K562 (cell line): ENCODE measurements around the gene FBXW10. TPM values are rescaled to one million over a fixed set of nuclear protein-coding genes. Genes with fewer than 3 reads are reported as not detected.
"Not testable (repeated sequence)": the region's sequence is repeated elsewhere in the genome, so short reads cannot be mapped to it uniquely, and the experiment has no call there.

Experiments
- ATAC-seq: fragments of 200-7000 bp; cut with Tn5 transposase; 3 replicates; pipeline ENCODE4 v1.9.1; 2020; ENCODE audit warnings: moderate library complexity
- BruUV-seq: library from RNA; stranded (reverse); fragments of 400-500 nt; replicated peaks from 2 replicates; lab custom pipeline; 2021; lab: Mats Ljungman, UMichigan
- CTCF ChIA-PET: fragments of 300-600 bp; formaldehyde crosslinking; extraction: SDS; loops from one replicate; lab custom pipeline; 2021; ENCODE audit warnings: low intra/inter-chr PET ratio; lab: Yijun Ruan, JAX
- POLR2A ChIA-PET: fragments of 300-600, 350-650 bp; sonication (Branson Sonifier 250); formaldehyde crosslinking; extraction: SDS; loops from one replicate; lab custom pipeline; 2021; ENCODE audit warnings: antibody characterized with exemption, inconsistent platforms; lab: Yijun Ruan, JAX
- DNase-seq, 4 experiments: peaks; one replicate each; pipeline versions ENCODE4 v3.0.0 to v3.0.0-alpha.2; 2011 to 2018; ENCODE audit warnings: low spot score in 3 of 4, mixed read lengths in 3 of 4; ENCODE audit errors: extremely low read depth in 1 of 4
- FAIRE-seq: peaks from 2 replicates; lab custom pipeline; 2011; peaks lifted over from hg19 to GRCh38; lab: Jason Lieb, UNC
- H2AFZ ChIP-seq: 2 replicates; pipeline ENCODE4 v1.6.0; 2011; ENCODE audit warnings: low read depth, low read length, control low read depth, inconsistent platforms
- H3K27ac ChIP-seq: fragments of 200-600 bp; 3 replicates; pipeline ENCODE4 v1.8.0; 2011; ENCODE audit warnings: low read depth, mild to moderate bottlenecking, control low read depth, inconsistent platforms, low read length, moderate library complexity, mixed read lengths; ENCODE audit errors: extremely low read depth
- H3K27me3 ChIP-seq, 2 experiments: fragments of 300-600 bp in 1 of 2; 2 replicates in 1 of 2; 3 replicates in 1 of 2; pipeline versions ENCODE4 v1.6.0 to v1.8.0; 2011; ENCODE audit warnings: inconsistent platforms in 2 of 2, low read length in 2 of 2, mild to moderate bottlenecking in 1 of 2, mixed read lengths in 1 of 2, moderate library complexity in 1 of 2; ENCODE audit not compliant: control insufficient read depth in 2 of 2, insufficient read depth in 2 of 2
- H3K36me3 ChIP-seq: fragments of 300-600 bp; 3 replicates; pipeline ENCODE4 v1.8.0; 2011; ENCODE audit warnings: mild to moderate bottlenecking, low read length, inconsistent platforms; ENCODE audit not compliant: control insufficient read depth, insufficient read depth
- H3K4me1 ChIP-seq, 2 experiments: fragments of 200-600 bp in 1 of 2; replicated peaks in 1 of 2; 2 replicates in 1 of 2; 3 replicates in 1 of 2; pipeline versions ENCODE4 v1.5.1 to v1.8.0; 2011; ENCODE audit warnings: inconsistent platforms in 2 of 2, low read length in 2 of 2, mild to moderate bottlenecking in 1 of 2, mixed read lengths in 1 of 2, moderate library complexity in 1 of 2; ENCODE audit not compliant: control insufficient read depth in 2 of 2, insufficient read depth in 2 of 2
- H3K4me2 ChIP-seq: 2 replicates; pipeline ENCODE4 v1.6.1; 2011; ENCODE audit warnings: low read length, control low read depth, inconsistent platforms, mixed read lengths; ENCODE audit not compliant: insufficient read depth
- H3K4me3 ChIP-seq: fragments of 200-600 bp; sonication (generic), shearing (Covaris generic); 2 replicates; pipeline ENCODE4 v1.5.1; 2016; ENCODE audit warnings: control low read depth, inconsistent platforms
- H3K79me2 ChIP-seq: fragments of 200-600 bp; 3 replicates; pipeline ENCODE4 v1.8.0; 2011; ENCODE audit warnings: low read length, inconsistent platforms; ENCODE audit not compliant: control insufficient read depth, insufficient read depth
- H3K9ac ChIP-seq, 2 experiments: 2 replicates each; pipeline versions ENCODE4 v1.6.0 to v1.6.1; 2011; ENCODE audit warnings: low read depth in 2 of 2, low read length in 2 of 2, control low read depth in 1 of 2, inconsistent platforms in 1 of 2, mild to moderate bottlenecking in 1 of 2, mixed read lengths in 1 of 2; ENCODE audit not compliant: insufficient read depth in 1 of 2
- H3K9me1 ChIP-seq: one replicate; pipeline ENCODE4 v1.6.0; 2011; ENCODE audit warnings: inconsistent platforms, mild to moderate bottlenecking, low read length, moderate library complexity; ENCODE audit not compliant: control insufficient read depth, insufficient read depth
- H3K9me3 ChIP-seq: replicated peaks from 2 replicates; pipeline ENCODE4 v1.5.1; 2011; ENCODE audit warnings: low read depth, low read length, inconsistent platforms; ENCODE audit not compliant: control insufficient read depth, insufficient read depth
- H4K20me1 ChIP-seq: replicated peaks from 2 replicates; pipeline ENCODE4 v1.6.1; 2011; ENCODE audit warnings: low read length, inconsistent platforms, mixed read lengths; ENCODE audit not compliant: control insufficient read depth, insufficient read depth
- C11orf30 ChIP-seq: fragments of 450-650 bp; IDR thresholded peaks from 2 replicates; pipeline ENCODE4 v1.6.1; 2016; ENCODE audit warnings: low read depth, mild to moderate bottlenecking
- CBFA2T3 ChIP-seq: fragments of 450-650 bp; IDR thresholded peaks from 2 replicates; pipeline ENCODE4 v1.6.1; 2017
- WGBS: fragments of 100-300 bp; shearing (Covaris generic); methylation state at CpG from one replicate; pipeline ENCODE4 v1.1.6; 2016; ENCODE audit warnings: low coverage, mixed read lengths; ENCODE audit not compliant: insufficient coverage; ENCODE audit errors: missing lambda C conversion rate; 5-methylcytosine and 5-hydroxymethylcytosine counted together
- in situ Hi-C: fragments of 300-500 bp; cut with MboI; formaldehyde crosslinking; loops from 4 replicates; pipeline ENCODE4 v1.15.0; 2018; ENCODE audit warnings: inconsistent platforms, mixed read lengths
- intact Hi-C: fragments of 100-400 bp; cut with micrococcal nuclease; formaldehyde crosslinking; loops from 2 replicates; pipeline ENCODE4 v1.14.2; 2022
- polyA plus RNA-seq, 8 experiments: library from polyadenylated mRNA; depleted of rRNA in 4 of 8; stranded (reverse) in 5 of 8; unstranded in 3 of 8; fragments of >200 nt; fragmentation: Nextera tagmentation in 2 of 8; fragmentation: Illumina TruSeq in 1 of 8; extraction: Ambion mirVana in 2 of 8; extraction: Trizol in 1 of 8; gene quantifications; 2 replicates each; pipeline versions ENCODE4 v1.2.1 to v1.2.3, GENCODE V29; 2011 to 2014; ENCODE audit warnings: inconsistent platforms in 1 of 8, missing spikeins in 1 of 8
- total RNA-seq, 7 experiments: library from RNA; depleted of rRNA in 6 of 7; stranded (reverse); fragments of >200 nt in 6 of 7; fragmentation: Illumina TruSeq in 2 of 7; extraction: Trizol in 2 of 7; gene quantifications; 2 replicates each; pipeline versions ENCODE4 v1.2.1 to v1.2.3, GENCODE V29; 2011 to 2021; ENCODE audit warnings: low replicate concordance in 1 of 7

FBXW10 gene
- total and polyA plus RNA-seq, 9 of the 15 experiments (the other 6 are each of a cell fraction or from before 2014, with no cell fraction given), result not detected

DNA sequence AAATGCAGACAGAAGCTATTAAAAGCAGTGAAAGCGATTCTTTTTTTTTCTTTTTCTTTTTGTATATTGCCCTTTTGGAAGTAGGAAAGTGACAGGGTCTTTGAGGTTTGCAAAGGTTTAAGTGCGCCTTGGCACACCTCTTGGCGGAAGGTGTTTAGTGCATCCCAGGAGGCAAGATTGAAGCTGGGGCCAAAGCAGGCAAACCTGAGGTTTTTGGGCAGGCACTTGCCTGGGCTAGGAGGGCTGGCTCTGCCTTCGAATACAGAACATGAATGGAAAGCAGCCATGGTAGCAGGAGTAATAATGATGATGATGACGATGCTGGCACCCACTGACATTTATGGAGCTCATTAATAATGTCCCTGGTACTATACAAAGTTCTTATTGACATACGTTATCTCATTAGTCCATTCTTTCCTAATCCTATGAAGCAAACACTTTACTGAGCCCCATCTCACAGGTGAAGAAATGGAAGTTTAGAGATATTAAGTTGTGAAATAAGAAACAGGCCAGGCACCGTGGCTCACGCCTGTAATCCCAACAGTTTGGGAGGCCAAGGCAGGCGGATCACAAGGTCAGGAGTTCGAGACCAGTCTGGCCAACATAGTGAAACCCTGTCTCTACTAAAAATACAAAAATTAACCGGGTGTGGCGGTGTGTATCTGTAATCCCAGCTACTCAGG, 24.3 kb upstream of the FBXW10 start:
- in situ Hi-C loops, H3K36me3 ChIP-seq, H3K4me1 ChIP-seq, BruUV-seq, H3K79me2 ChIP-seq, H3K9ac ChIP-seq, H2AFZ ChIP-seq, H3K27ac ChIP-seq, H3K27me3 ChIP-seq, ATAC-seq, intact Hi-C loops, H3K4me2 ChIP-seq, H4K20me1 ChIP-seq, DNase-seq, CTCF ChIA-PET, FAIRE-seq, H3K9me3 ChIP-seq, H3K9me1 ChIP-seq, POLR2A ChIA-PET, H3K4me3 ChIP-seq: not testable (repeated sequence)
- 32% methylated on average over 5 of the region's 12 CpGs for WGBS

DNA sequence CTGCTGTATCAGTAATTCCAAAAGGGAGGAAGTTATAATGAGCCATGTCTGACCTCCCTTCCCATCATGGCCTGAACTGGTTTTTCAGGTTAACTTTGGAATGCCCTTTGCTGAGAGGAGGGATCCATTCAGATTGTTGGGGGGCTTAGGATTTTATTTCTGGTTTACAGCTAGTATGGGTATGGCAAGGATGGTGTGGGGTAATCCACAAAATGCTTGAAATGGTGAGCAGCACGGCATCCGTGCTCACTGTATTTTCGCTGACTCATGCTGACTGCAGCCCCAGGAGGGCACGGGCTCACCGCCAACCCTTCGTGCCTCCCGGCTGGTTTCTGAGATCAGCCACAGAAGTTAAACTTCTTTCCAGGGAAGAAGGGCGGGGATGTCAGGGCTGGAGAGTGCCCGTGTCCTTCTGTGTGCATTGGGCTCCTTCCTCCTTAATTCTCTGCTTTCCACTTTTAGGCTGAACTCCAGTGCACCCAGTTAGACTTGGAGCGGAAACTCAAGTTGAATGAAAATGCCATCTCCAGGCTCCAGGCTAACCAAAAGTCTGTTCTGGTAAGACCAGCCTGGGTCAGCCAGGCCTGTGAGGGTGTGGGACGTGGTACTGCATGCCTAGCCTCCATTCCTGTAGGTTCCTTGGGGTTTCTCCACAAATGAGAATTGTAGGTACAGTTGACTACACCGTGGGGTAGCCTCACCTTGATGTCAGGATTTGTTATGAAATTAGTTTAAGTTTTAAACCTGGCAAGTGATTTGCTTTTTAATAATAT, 21.9 kb upstream of the FBXW10 start:
- H3K9me1 ChIP-seq, BruUV-seq, CTCF ChIA-PET, DNase-seq, H2AFZ ChIP-seq, H3K4me1 ChIP-seq, POLR2A ChIA-PET, intact Hi-C loops, H3K9ac ChIP-seq, H3K27ac ChIP-seq, H3K4me3 ChIP-seq: not testable (repeated sequence)
- ATAC-seq (peak; percentile 58; the same call in 2 of the 3 replicates), FAIRE-seq (peak; percentile 93)
- TF ChIP-seq CBFA2T3 (0 out of 2 replicates have a peak, but pooled peaks have one; percentile 5), C11orf30 (0 out of 2 replicates have a peak, but pooled peaks have one; percentile 13)
- TF ChIP-seq, all 486 proteins: peak for 2; not testable (repeated sequence) for 484
- in situ Hi-C loops, H4K20me1 ChIP-seq, H3K9me3 ChIP-seq, H3K79me2 ChIP-seq, H3K27me3 ChIP-seq, H3K4me2 ChIP-seq, H3K36me3 ChIP-seq: not testable (repeated sequence)
- 0% methylated on average over 1 of the region's 12 CpGs for WGBS

DNA sequence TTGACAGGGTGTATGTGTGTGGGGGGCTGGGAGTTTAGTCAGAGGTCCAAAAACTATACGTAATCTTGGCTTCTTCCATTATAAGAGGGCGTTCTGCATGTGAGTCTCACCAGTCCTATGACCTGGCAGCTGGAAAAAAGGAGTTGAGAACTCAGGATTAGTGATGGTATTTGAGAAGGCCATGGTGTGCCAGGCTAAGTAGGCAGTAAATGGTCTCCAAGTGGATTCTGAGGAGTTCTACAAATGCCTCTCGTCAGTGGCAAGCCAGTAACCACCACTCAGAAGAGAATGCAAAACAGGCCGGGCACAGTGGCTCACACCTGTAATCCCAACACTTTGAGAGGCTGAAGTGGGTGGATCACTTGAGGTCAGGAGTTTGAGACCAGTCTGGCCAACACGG, 21.2 kb upstream of the FBXW10 start:
- CTCF ChIA-PET, H3K9ac ChIP-seq, H3K9me1 ChIP-seq, intact Hi-C loops, FAIRE-seq, in situ Hi-C loops, POLR2A ChIA-PET, H3K4me3 ChIP-seq, H3K27ac ChIP-seq, H3K27me3 ChIP-seq, H4K20me1 ChIP-seq, H3K9me3 ChIP-seq, H3K79me2 ChIP-seq, H3K4me1 ChIP-seq, H3K36me3 ChIP-seq, ATAC-seq, BruUV-seq, DNase-seq, H2AFZ ChIP-seq, H3K4me2 ChIP-seq: not testable (repeated sequence)
- WGBS, result 20% methylated on average over 3 of the region's 5 CpGs
